ENCODE measurements around the gene VPS41. TPM values are rescaled to one million over a fixed set of nuclear protein-coding genes. Genes with fewer than 3 reads are reported as not detected.
"Not testable (repeated sequence)": the region's sequence is repeated elsewhere in the genome, so short reads cannot be mapped to it uniquely, and the experiment has no call there.

VPS41 gene
- 10 to 100 TPM; 15.6 to 18.1 TPM for total RNA-seq

- Histone ChIP-seq H3K9me3 (no peaks in the 10 kb centered on the region), H3K27me3 (no peaks in the 10 kb centered on the region), H3K27ac (peak within 1 kb of the TSS in 1 of 2 donors; percentile 76)
Observed at GRCh38 chr7:38908759-38909335, at the start of gene VPS41. VPS41 (minus strand) TSS chr7:38909191; CDS start chr7:38909174, 17 bp downstream.

GRCh38 chr7:38955892-38956291, 46.9 kb upstream of the VPS41 start:
- no peaks in the 10 kb centered on the region for H3K4me1 ChIP-seq

More at GRCh38 chr7:38908759-38909335, at the start of gene VPS41:
- H3K4me3 ChIP-seq: peak within 1 kb of the TSS; percentile 96
- peak; percentile 84 for DNase-seq (ENCODE audit: low spot score)
- peak in 1 of 2 donors; percentile 14 for TF ChIP-seq CTCF (IDR thresholded peaks at IDR 0.05)
- peaks cover 0 to 6% of the 10 kb centered on the region in 2 donors for H3K4me1 ChIP-seq
- H3K36me3 ChIP-seq: no peaks in the 10 kb centered on the region

GRCh38 chr7:38953971-38954370, 45.0 kb upstream of the VPS41 start:
- TF ChIP-seq CTCF (IDR thresholded peaks at IDR 0.05): no peak
- no peak for DNase-seq (ENCODE audit: low spot score)
- Histone ChIP-seq H3K27me3 (no peaks in the 10 kb centered on the region), H3K9me3 (no peaks in the 10 kb centered on the region), H3K27ac (no peak overlapping the region), H3K4me1 (peaks cover 0 to 5% of the 10 kb centered on the region in 2 donors), H3K36me3 (no peaks in the 10 kb centered on the region), H3K4me3 (no peak overlapping the region)

More at GRCh38 chr7:38955892-38956291, 46.9 kb upstream of the VPS41 start:
- Histone ChIP-seq H3K36me3 (no peaks in the 10 kb centered on the region), H3K27me3 (no peaks in the 10 kb centered on the region), H3K27ac (no peak overlapping the region), H3K4me3 (no peak overlapping the region), H3K9me3 (no peaks in the 10 kb centered on the region)
- no peak for DNase-seq (ENCODE audit: low spot score)
- no peak for TF ChIP-seq CTCF (IDR thresholded peaks at IDR 0.05)

DNA sequence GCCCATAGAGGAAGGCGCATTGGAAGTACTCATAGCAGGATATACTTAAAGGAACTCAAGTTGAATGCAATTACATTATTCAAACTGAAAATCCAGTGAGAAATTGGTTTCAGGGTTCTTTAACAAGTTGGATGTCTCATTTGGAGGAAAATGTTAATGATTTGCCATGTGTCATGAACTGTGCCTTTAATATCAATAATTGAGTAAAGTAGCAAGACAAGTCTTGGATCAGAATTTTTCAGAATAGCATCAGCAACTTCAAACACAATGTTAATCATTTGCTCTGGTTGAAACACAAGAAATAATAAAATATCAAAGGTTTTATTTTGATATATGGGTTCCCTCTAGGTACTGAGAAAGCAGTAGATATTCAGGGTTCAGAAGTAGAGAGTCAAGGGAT, 44.2 kb upstream of the VPS41 start:
- Histone ChIP-seq H3K36me3 (no peaks in the 10 kb centered on the region), H3K9me3 (no peaks in the 10 kb centered on the region), H3K4me1 (peaks cover 0 to 5% of the 10 kb centered on the region in 2 donors), H3K27ac (no peak overlapping the region), H3K4me3 (no peak overlapping the region), H3K27me3 (no peaks in the 10 kb centered on the region)
- DNase-seq (ENCODE audit: low spot score): no peak
- no peak for TF ChIP-seq CTCF (IDR thresholded peaks at IDR 0.05)

- TF ChIP-seq CTCF (IDR thresholded peaks at IDR 0.05): no peak
- DNase-seq (ENCODE audit: low spot score): no peak
- H3K4me1 ChIP-seq: peaks cover 0 to 5% of the 10 kb centered on the region in 2 donors
- no peaks in the 10 kb centered on the region for H3K36me3 ChIP-seq
- H3K9me3 ChIP-seq: no peaks in the 10 kb centered on the region
- no peak overlapping the region for H3K27ac ChIP-seq
- no peaks in the 10 kb centered on the region for H3K27me3 ChIP-seq
- H3K4me3 ChIP-seq: no peak overlapping the region
Observed at GRCh38 chr7:38951213-38951612, 42.2 kb upstream of the VPS41 start.

DNA sequence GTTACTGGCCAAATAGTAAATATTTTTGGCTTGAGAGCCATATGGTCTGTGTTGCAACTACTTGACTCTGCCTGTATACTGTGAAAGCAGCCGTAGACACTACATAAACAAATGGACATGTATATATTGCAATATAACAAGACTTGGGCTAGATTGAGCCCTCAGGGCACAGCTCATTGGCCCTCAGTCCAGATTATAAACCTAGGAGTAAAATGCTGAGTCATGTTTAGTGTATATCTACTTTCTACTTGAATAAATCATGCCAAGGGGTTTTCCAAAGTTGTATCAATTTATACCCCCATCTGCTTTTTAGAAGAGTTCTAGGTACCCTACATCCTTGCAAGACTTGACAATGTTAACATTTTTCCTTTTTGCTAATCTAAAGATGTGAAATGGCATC, 41.3 kb upstream of the VPS41 start:
- DNase-seq (ENCODE audit: low spot score): no peak

DNA sequence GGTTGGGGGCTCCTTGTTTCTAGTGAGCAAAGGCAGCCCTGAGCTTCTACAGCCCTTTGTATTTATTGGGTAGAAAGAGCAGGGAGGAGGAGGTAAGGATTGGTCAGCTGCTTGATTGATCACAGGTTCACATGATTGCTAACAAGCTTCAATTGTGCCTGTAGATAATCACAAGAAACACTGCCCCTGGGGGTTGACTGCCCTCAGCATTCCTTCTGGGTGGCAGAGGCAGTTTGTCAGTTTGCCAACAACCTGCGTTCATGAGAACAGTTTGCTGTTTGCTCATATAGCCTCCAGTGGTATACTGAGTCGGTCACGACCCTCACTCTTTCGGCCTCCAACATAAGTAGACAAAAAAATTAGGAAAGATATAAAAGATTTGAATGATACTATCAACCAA, 38.5 kb upstream of the VPS41 start:
- not testable (repeated sequence) for DNase-seq (ENCODE audit: low spot score); H3K4me3 ChIP-seq; H3K4me1 ChIP-seq; H3K9me3 ChIP-seq; H3K36me3 ChIP-seq; H3K27ac ChIP-seq; H3K27me3 ChIP-seq

More for the DNA sequence above, 41.3 kb upstream of the VPS41 start:
- H3K4me3 ChIP-seq: no peak overlapping the region
- TF ChIP-seq CTCF (IDR thresholded peaks at IDR 0.05): no peak
- H3K36me3 ChIP-seq: no peaks in the 10 kb centered on the region
- no peaks in the 10 kb centered on the region for H3K27me3 ChIP-seq
- H3K27ac ChIP-seq: no peak overlapping the region
- no peaks in the 10 kb centered on the region for H3K9me3 ChIP-seq
- H3K4me1 ChIP-seq: peaks cover 0 to 5% of the 10 kb centered on the region in 2 donors

Data from right atrium auricular region (tissue), 2 donors.